ENCODE results near the gene OR1A1. TPM values are rescaled to one million over a fixed set of nuclear protein-coding genes. Genes with fewer than 3 reads are reported as not detected.
"Not testable (repeated sequence)": the region's sequence is repeated elsewhere in the genome, so short reads cannot be mapped to it uniquely, and the experiment has no call there.

Gene OR1A1
- total RNA-seq, 2 experiments from 2014 or later: not detected

DNA sequence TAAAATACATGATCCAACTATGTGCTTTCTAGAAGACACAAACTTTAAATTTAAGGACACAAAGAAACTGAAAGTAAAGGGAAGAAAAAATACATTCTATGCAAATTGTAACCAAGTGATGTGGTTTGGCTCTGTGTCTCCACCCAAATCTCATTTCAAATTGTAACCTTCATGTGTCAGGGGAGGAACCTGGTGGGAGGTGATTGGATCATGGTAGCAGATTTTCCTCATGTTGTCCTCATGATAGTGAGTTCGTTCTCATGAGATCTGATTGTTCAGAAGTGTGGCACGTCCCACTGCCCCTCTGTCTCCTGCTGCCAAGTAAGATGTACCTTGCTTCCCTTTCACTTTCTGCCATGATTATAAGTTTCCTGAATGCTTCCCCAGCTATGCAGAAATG, 15.0 kb downstream of the OR1A1 start:
- BruUV-seq (replicated peaks): no TSS peak
- TF ChIP-seq EZH2phosphoT487 (IDR thresholded peaks at IDR 0.05; ENCODE audit: borderline replicate concordance, low read depth, low read length): no peak
- TF ChIP-seq, protein P1, sequence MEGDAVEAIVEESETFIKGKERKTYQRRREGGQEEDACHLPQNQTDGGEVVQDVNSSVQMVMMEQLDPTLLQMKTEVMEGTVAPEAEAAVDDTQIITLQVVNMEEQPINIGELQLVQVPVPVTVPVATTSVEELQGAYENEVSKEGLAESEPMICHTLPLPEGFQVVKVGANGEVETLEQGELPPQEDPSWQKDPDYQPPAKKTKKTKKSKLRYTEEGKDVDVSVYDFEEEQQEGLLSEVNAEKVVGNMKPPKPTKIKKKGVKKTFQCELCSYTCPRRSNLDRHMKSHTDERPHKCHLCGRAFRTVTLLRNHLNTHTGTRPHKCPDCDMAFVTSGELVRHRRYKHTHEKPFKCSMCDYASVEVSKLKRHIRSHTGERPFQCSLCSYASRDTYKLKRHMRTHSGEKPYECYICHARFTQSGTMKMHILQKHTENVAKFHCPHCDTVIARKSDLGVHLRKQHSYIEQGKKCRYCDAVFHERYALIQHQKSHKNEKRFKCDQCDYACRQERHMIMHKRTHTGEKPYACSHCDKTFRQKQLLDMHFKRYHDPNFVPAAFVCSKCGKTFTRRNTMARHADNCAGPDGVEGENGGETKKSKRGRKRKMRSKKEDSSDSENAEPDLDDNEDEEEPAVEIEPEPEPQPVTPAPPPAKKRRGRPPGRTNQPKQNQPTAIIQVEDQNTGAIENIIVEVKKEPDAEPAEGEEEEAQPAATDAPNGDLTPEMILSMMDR (conservative IDR thresholded peaks at IDR 0.05; ENCODE audit: low read length): no peak
- Histone ChIP-seq H3K79me2 (ENCODE audit: insufficient read depth, low read depth, low read length) (no peaks in the 10 kb centered on the region), H3K36me3 (ENCODE audit: insufficient read depth, low read length) (no peaks in the 10 kb centered on the region), H3K4me2 (ENCODE audit: low read length) (peak overlapping the region; percentile 54), H4K20me1 (ENCODE audit: insufficient read depth, low read length) (no peaks in the 10 kb centered on the region), H3K9me3 (ENCODE audit: low read length) (no peaks in the 10 kb centered on the region), H3K4me1 (ENCODE audit: insufficient read depth, low read length, poor library complexity, severe bottlenecking) (peaks cover 28% of the 10 kb centered on the region), H3K27ac (ENCODE audit: low read depth, low read length, poor library complexity, severe bottlenecking) (no peak overlapping the region), H2AFZ (ENCODE audit: low read length) (peak overlapping the region; percentile 88), H3K9me2 (ENCODE audit: insufficient read depth, low read length) (no peaks in the 10 kb centered on the region), H3K4me3 (ENCODE audit: low read depth, low read length, poor library complexity, severe bottlenecking) (peak overlapping the region; percentile 39)
- no peak for DNase-seq (ENCODE audit: low spot score)
- intact Hi-C loops (cut with micrococcal nuclease; ENCODE audit: unreplicated experiment): no loop called here
- CTCF ChIA-PET (ENCODE audit: unreplicated experiment): no interaction called here
- POLR2A ChIA-PET: no interaction called here

DNA sequence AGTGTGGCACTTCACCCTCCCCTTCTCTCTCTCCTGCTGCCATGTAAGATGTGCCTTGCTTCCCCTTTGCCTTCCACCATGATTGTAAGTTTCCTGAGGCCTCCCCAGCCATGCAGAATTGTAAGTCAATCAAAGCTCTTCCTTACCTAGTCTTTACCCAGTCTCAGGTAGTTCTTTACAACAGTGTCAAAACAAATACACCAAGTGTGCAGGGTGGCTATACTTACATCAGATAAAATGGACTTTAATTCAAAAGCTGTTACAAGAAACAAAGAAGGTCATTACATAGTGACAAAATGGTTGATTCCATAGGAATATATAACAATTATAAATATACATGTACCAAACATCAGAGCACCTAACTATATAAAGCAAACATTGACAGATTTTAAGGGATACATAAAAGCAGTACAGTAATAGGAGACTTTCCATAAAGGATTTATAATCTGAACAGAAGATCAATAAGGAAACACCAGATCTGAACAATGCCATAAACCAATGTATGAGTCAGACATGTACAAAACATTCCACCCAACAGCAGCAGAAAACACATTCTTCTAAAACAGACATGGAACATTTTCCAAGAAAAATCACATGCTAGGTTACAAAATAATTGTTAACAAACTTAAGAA, 17.4 kb downstream of the OR1A1 start:
- intact Hi-C loops (cut with micrococcal nuclease; ENCODE audit: unreplicated experiment); H3K9me2 ChIP-seq (ENCODE audit: insufficient read depth, low read length); H2AFZ ChIP-seq (ENCODE audit: low read length); H3K79me2 ChIP-seq (ENCODE audit: insufficient read depth, low read depth, low read length); H3K36me3 ChIP-seq (ENCODE audit: insufficient read depth, low read length); H3K4me2 ChIP-seq (ENCODE audit: low read length); H3K27ac ChIP-seq (ENCODE audit: low read depth, low read length, poor library complexity, severe bottlenecking); CTCF ChIA-PET (ENCODE audit: unreplicated experiment); H4K20me1 ChIP-seq (ENCODE audit: insufficient read depth, low read length); H3K9me3 ChIP-seq (ENCODE audit: low read length); BruUV-seq (replicated peaks); H3K4me3 ChIP-seq (ENCODE audit: low read depth, low read length, poor library complexity, severe bottlenecking); DNase-seq (ENCODE audit: low spot score); POLR2A ChIA-PET: not testable (repeated sequence)
- peaks cover 25% of the 10 kb centered on the region for H3K4me1 ChIP-seq (ENCODE audit: insufficient read depth, low read length, poor library complexity, severe bottlenecking)

- H3K4me3 ChIP-seq (ENCODE audit: low read depth, low read length, poor library complexity, severe bottlenecking); H3K4me2 ChIP-seq (ENCODE audit: low read length); H3K4me1 ChIP-seq (ENCODE audit: insufficient read depth, low read length, poor library complexity, severe bottlenecking); H3K9me3 ChIP-seq (ENCODE audit: low read length); H3K79me2 ChIP-seq (ENCODE audit: insufficient read depth, low read depth, low read length); intact Hi-C loops (cut with micrococcal nuclease; ENCODE audit: unreplicated experiment); H2AFZ ChIP-seq (ENCODE audit: low read length); H3K27ac ChIP-seq (ENCODE audit: low read depth, low read length, poor library complexity, severe bottlenecking); POLR2A ChIA-PET; H3K36me3 ChIP-seq (ENCODE audit: insufficient read depth, low read length); H3K9me2 ChIP-seq (ENCODE audit: insufficient read depth, low read length); DNase-seq (ENCODE audit: low spot score); CTCF ChIA-PET (ENCODE audit: unreplicated experiment); BruUV-seq (replicated peaks); H4K20me1 ChIP-seq (ENCODE audit: insufficient read depth, low read length): not testable (repeated sequence)
These were observed 24.8 kb downstream of the OR1A1 start for GRCh38 chr17:3232300-3232699.

- intact Hi-C loops (cut with micrococcal nuclease; ENCODE audit: unreplicated experiment); POLR2A ChIA-PET; H2AFZ ChIP-seq (ENCODE audit: low read length); BruUV-seq (replicated peaks); H3K9me2 ChIP-seq (ENCODE audit: insufficient read depth, low read length); H3K79me2 ChIP-seq (ENCODE audit: insufficient read depth, low read depth, low read length); H3K9me3 ChIP-seq (ENCODE audit: low read length); H3K27ac ChIP-seq (ENCODE audit: low read depth, low read length, poor library complexity, severe bottlenecking); H3K4me3 ChIP-seq (ENCODE audit: low read depth, low read length, poor library complexity, severe bottlenecking); H3K4me1 ChIP-seq (ENCODE audit: insufficient read depth, low read length, poor library complexity, severe bottlenecking); CTCF ChIA-PET (ENCODE audit: unreplicated experiment); H3K36me3 ChIP-seq (ENCODE audit: insufficient read depth, low read length); H4K20me1 ChIP-seq (ENCODE audit: insufficient read depth, low read length); H3K4me2 ChIP-seq (ENCODE audit: low read length): not testable (repeated sequence)
- peak; percentile 21 for DNase-seq (ENCODE audit: low spot score)
These were observed 31.2 kb downstream of the OR1A1 start for GRCh38 chr17:3238685-3239084.

GRCh38 chr17:3241044-3241443, 33.6 kb downstream of the OR1A1 start:
- H3K79me2 ChIP-seq (ENCODE audit: insufficient read depth, low read depth, low read length); H3K4me2 ChIP-seq (ENCODE audit: low read length); CTCF ChIA-PET (ENCODE audit: unreplicated experiment); BruUV-seq (replicated peaks); H2AFZ ChIP-seq (ENCODE audit: low read length); H3K4me3 ChIP-seq (ENCODE audit: low read depth, low read length, poor library complexity, severe bottlenecking); H4K20me1 ChIP-seq (ENCODE audit: insufficient read depth, low read length); H3K9me3 ChIP-seq (ENCODE audit: low read length); intact Hi-C loops (cut with micrococcal nuclease; ENCODE audit: unreplicated experiment); H3K27ac ChIP-seq (ENCODE audit: low read depth, low read length, poor library complexity, severe bottlenecking); H3K36me3 ChIP-seq (ENCODE audit: insufficient read depth, low read length); POLR2A ChIA-PET; H3K9me2 ChIP-seq (ENCODE audit: insufficient read depth, low read length); DNase-seq (ENCODE audit: low spot score); H3K4me1 ChIP-seq (ENCODE audit: insufficient read depth, low read length, poor library complexity, severe bottlenecking): not testable (repeated sequence)

DNA sequence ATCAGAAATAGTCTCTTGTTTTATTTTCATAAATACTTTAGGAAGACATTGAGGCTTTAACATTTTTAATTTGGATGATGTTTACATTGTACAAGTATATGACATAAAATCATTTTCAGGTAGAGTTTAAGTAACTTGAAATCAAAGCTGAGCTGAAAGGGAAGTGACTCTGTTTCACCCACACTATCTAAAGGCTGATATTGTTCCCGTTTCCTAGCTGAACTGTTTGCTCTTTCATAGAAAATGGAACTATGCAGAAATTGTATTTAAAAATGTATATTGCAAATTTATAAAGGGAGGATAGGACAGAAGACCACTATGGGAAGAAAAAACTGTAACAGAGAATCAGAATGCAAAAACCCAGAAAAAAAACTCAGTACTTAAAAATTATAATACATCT, 37.4 kb downstream of the OR1A1 start:
- POLR2A ChIA-PET; H2AFZ ChIP-seq (ENCODE audit: low read length); H4K20me1 ChIP-seq (ENCODE audit: insufficient read depth, low read length); H3K36me3 ChIP-seq (ENCODE audit: insufficient read depth, low read length); H3K9me3 ChIP-seq (ENCODE audit: low read length); H3K9me2 ChIP-seq (ENCODE audit: insufficient read depth, low read length); BruUV-seq (replicated peaks); DNase-seq (ENCODE audit: low spot score); H3K27ac ChIP-seq (ENCODE audit: low read depth, low read length, poor library complexity, severe bottlenecking); H3K4me2 ChIP-seq (ENCODE audit: low read length); intact Hi-C loops (cut with micrococcal nuclease; ENCODE audit: unreplicated experiment); H3K79me2 ChIP-seq (ENCODE audit: insufficient read depth, low read depth, low read length); CTCF ChIA-PET (ENCODE audit: unreplicated experiment); H3K4me1 ChIP-seq (ENCODE audit: insufficient read depth, low read length, poor library complexity, severe bottlenecking); H3K4me3 ChIP-seq (ENCODE audit: low read depth, low read length, poor library complexity, severe bottlenecking): not testable (repeated sequence)
